Activated naive CD4-positive, alpha-beta T cell treated with anti-CD3 and anti-CD28 coated beads, Interleukin-2, amount 10 ng/mL, durations not matched to agents 7 days and 5 days (primary cell): ENCODE results near the gene PCGF3.
"Not testable (repeated sequence)": the region's sequence is repeated elsewhere in the genome, so short reads cannot be mapped to it uniquely, and the experiment has no call there.

Source experiments
- CTCF ChIA-PET: fragments of 350-600 bp; sonication (Branson Sonifier 250); formaldehyde crosslinking; loops from one replicate; lab custom pipeline; 2021; ENCODE audit warnings: antibody characterized with exemption; lab: Charles Lee
- DNase-seq: peaks from one replicate; pipeline ENCODE4 v3.0.0-alpha.2; 2020
- H3K27ac Mint-ChIP-seq: one replicate; pipeline ENCODE4 v1.8.0; 2021; ENCODE audit warnings: mild to moderate bottlenecking, moderate library complexity, mixed read lengths
- H3K27me3 Mint-ChIP-seq: one replicate; pipeline ENCODE4 v1.8.0; 2021; ENCODE audit warnings: mild to moderate bottlenecking, mixed read lengths
- H3K36me3 Mint-ChIP-seq: one replicate; pipeline ENCODE4 v1.8.0; 2021; ENCODE audit warnings: mixed read lengths
- H3K4me1 Mint-ChIP-seq: one replicate; pipeline ENCODE4 v1.8.0; 2021; ENCODE audit warnings: mixed read lengths
- H3K4me3 Mint-ChIP-seq: one replicate; pipeline ENCODE4 v1.8.0; 2021; ENCODE audit warnings: mild to moderate bottlenecking, moderate library complexity, mixed read lengths
- H3K9me3 Mint-ChIP-seq: one replicate; pipeline ENCODE4 v1.8.0; 2021; ENCODE audit warnings: mixed read lengths

The PCGF3 gene

GRCh38 chr4:751676-752075, 46.0 kb downstream of the PCGF3 start:
- CTCF ChIA-PET: interaction anchor here (0.8 kb wide), 1 partner anchor 30 kb away, joined by 3 read pairs; no protein-coding TSS in a partner anchor
- H3K27ac Mint-ChIP-seq: no peak overlapping the region
- peaks cover 2% of the 10 kb centered on the region for H3K4me1 Mint-ChIP-seq
- DNase-seq: no peak
- H3K9me3 Mint-ChIP-seq: peaks cover 2% of the 10 kb centered on the region
- H3K4me3 Mint-ChIP-seq: no peak overlapping the region
- peaks cover 35% of the 10 kb centered on the region for H3K36me3 Mint-ChIP-seq
- H3K27me3 Mint-ChIP-seq: no peaks in the 10 kb centered on the region

- H3K9me3 Mint-ChIP-seq: peaks cover 2% of the 10 kb centered on the region
- peaks cover 2% of the 10 kb centered on the region for H3K4me1 Mint-ChIP-seq
- DNase-seq: no peak
- peaks cover 38% of the 10 kb centered on the region for H3K36me3 Mint-ChIP-seq
- no peaks in the 10 kb centered on the region for H3K27me3 Mint-ChIP-seq
- CTCF ChIA-PET: interaction anchor here (0.7 to 0.8 kb wide), 2 partner anchors 10 to 30 kb away, joined by 3 read pairs; no protein-coding TSS in a partner anchor
- H3K27ac Mint-ChIP-seq: no peak overlapping the region
- no peak overlapping the region for H3K4me3 Mint-ChIP-seq
Measured at GRCh38 chr4:752196-752861, 46.7 kb downstream of the PCGF3 start.

GRCh38 chr4:753186-753585, 47.6 kb downstream of the PCGF3 start:
- CTCF ChIA-PET: interaction anchor here (1.5 kb wide), 1 partner anchor 10 kb away, joined by 3 read pairs; no protein-coding TSS in a partner anchor
- not testable (repeated sequence) for H3K4me1 Mint-ChIP-seq, H3K27ac Mint-ChIP-seq

DNA sequence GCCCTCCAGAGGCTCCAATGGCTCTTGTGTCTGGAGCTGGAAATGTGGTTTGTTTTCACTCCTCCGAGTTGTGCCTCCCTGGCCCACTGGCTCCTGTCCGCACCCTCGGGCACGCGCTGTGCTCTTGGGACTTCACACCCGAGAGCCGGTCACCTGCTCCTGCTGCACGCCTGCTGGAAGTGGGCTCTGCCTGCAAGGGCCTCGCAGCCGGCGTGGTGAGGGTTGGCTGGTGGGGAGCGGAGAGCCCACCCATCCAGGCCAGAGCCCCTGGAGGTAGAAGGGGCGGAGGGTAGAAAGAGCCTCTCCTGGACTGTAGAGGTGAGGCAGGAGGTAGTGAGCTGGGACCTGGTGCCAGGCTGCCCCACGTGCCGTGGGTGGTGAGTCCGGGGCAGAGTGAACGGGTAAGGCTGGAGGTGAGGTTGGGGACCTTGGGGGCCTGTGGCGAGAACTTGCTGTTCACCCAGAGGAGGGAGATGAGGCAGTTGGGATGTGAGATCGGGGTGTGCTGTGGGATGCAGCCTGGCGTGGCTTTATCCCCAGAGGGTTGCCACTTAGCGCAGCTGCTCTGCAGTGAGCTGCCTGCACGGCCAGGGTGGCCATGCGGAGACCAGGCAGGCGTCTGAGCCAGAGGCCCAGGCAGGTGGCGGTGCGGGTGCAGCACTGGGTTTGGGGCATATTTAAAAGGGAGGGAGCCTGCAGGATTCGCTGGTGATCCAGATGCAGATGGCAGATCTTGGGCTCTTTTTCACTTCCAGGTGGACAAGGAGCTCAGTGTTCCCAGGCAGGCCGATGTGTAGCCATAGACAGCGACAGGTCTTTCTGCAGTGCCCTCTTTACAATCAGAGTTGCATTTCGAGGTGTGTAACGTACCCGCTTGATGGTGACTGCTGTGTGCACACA, 48.8 kb downstream of the PCGF3 start:
- DNase-seq: no peak
- CTCF ChIA-PET: interaction anchor here (1.5 kb wide), 1 partner anchor 12 kb away, joined by 3 read pairs; no protein-coding TSS in a partner anchor
- no peaks in the 10 kb centered on the region for H3K27me3 Mint-ChIP-seq
- H3K36me3 Mint-ChIP-seq: peaks cover 27% of the 10 kb centered on the region
- no peaks in the 10 kb centered on the region for H3K4me1 Mint-ChIP-seq
- H3K9me3 Mint-ChIP-seq: no peaks in the 10 kb centered on the region
- H3K27ac Mint-ChIP-seq: no peak overlapping the region
- H3K4me3 Mint-ChIP-seq: no peak overlapping the region

More at GRCh38 chr4:753186-753585, 47.6 kb downstream of the PCGF3 start:
- not testable (repeated sequence) for DNase-seq, H3K4me3 Mint-ChIP-seq, H3K9me3 Mint-ChIP-seq, H3K27me3 Mint-ChIP-seq
- peaks cover 35% of the 10 kb centered on the region for H3K36me3 Mint-ChIP-seq

GRCh38 chr4:757111-757510, 51.5 kb downstream of the PCGF3 start:
- H3K4me1 Mint-ChIP-seq: peaks cover 3% of the 10 kb centered on the region
- no peak overlapping the region for H3K4me3 Mint-ChIP-seq
- DNase-seq: no peak
- CTCF ChIA-PET: interaction anchor here (1.0 kb wide), 1 partner anchor 15 kb away, joined by 3 read pairs; no protein-coding TSS in a partner anchor
- peaks cover 36% of the 10 kb centered on the region for H3K36me3 Mint-ChIP-seq
- H3K9me3 Mint-ChIP-seq: peaks cover 5% of the 10 kb centered on the region
- H3K27me3 Mint-ChIP-seq: no peaks in the 10 kb centered on the region
- no peak overlapping the region for H3K27ac Mint-ChIP-seq

DNA sequence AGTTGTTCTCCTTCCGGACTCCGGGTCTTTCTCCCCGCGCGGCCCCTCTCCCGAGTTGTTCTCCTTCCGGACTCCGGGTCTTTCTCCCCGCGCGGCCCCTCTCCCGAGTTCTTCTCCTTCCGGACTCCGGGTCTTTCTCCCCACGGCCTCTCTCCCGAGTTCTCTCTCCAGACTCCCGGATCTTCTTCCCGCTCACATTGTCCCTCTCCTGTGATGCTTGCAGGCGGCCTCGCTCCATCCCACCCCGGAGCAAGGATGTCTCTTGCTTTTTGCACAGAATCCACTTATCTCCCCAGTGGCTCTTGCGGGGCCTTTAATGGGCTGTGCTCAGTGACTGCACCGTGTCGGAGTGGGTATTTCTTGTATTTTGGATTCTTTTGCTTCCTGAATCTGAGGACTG, 54.2 kb downstream of the PCGF3 start:
- H3K27me3 Mint-ChIP-seq, CTCF ChIA-PET, DNase-seq, H3K4me3 Mint-ChIP-seq, H3K9me3 Mint-ChIP-seq, H3K27ac Mint-ChIP-seq, H3K4me1 Mint-ChIP-seq: not testable (repeated sequence)
- peaks cover 49% of the 10 kb centered on the region for H3K36me3 Mint-ChIP-seq

GRCh38 chr4:760616-761015, 55.0 kb downstream of the PCGF3 start:
- Mint-ChIP-seq H3K9me3 (peaks cover 5% of the 10 kb centered on the region), H3K27ac (no peak overlapping the region), H3K27me3 (no peaks in the 10 kb centered on the region), H3K4me3 (no peak overlapping the region), H3K4me1 (peaks cover 3% of the 10 kb centered on the region), H3K36me3 (peaks cover 53% of the 10 kb centered on the region)
- no peak for DNase-seq
- CTCF ChIA-PET: no interaction called here

- CTCF ChIA-PET: no interaction called here
- Mint-ChIP-seq H3K36me3 (peaks cover 56% of the 10 kb centered on the region), H3K9me3 (peaks cover 5% of the 10 kb centered on the region)
Measured at GRCh38 chr4:761086-761485, 55.5 kb downstream of the PCGF3 start.

DNA sequence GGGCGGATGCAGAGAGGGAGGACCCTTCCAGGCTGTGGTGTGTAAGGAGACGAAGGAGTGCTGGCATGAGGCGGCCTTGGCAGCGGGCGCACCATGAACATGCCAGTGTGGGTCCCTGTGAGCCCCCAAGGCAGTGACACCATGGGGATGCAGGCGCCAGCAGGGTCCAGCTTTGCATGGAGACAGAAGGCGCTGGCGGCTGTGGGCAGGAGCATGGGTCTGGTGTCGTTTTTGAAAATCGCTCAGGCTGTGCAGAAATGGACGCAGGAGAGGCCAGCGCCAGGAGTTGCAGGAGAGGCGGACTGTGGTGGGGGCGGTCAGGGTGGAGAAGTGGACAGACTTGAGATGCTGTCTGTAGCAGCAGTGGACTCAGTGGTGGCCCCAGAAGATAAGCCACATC, 56.1 kb downstream of the PCGF3 start:
- Mint-ChIP-seq H3K9me3 (peaks cover 5% of the 10 kb centered on the region), H3K4me1 (peaks cover 3% of the 10 kb centered on the region), H3K36me3 (peaks cover 59% of the 10 kb centered on the region), H3K27ac (no peak overlapping the region), H3K27me3 (no peaks in the 10 kb centered on the region), H3K4me3 (no peak overlapping the region)
- DNase-seq: no peak
- CTCF ChIA-PET: no interaction called here

More at GRCh38 chr4:761086-761485, 55.5 kb downstream of the PCGF3 start:
- Mint-ChIP-seq H3K27ac (no peak overlapping the region), H3K4me1 (peaks cover 3% of the 10 kb centered on the region), H3K4me3 (no peak overlapping the region), H3K27me3 (no peaks in the 10 kb centered on the region)
- no peak for DNase-seq

DNA sequence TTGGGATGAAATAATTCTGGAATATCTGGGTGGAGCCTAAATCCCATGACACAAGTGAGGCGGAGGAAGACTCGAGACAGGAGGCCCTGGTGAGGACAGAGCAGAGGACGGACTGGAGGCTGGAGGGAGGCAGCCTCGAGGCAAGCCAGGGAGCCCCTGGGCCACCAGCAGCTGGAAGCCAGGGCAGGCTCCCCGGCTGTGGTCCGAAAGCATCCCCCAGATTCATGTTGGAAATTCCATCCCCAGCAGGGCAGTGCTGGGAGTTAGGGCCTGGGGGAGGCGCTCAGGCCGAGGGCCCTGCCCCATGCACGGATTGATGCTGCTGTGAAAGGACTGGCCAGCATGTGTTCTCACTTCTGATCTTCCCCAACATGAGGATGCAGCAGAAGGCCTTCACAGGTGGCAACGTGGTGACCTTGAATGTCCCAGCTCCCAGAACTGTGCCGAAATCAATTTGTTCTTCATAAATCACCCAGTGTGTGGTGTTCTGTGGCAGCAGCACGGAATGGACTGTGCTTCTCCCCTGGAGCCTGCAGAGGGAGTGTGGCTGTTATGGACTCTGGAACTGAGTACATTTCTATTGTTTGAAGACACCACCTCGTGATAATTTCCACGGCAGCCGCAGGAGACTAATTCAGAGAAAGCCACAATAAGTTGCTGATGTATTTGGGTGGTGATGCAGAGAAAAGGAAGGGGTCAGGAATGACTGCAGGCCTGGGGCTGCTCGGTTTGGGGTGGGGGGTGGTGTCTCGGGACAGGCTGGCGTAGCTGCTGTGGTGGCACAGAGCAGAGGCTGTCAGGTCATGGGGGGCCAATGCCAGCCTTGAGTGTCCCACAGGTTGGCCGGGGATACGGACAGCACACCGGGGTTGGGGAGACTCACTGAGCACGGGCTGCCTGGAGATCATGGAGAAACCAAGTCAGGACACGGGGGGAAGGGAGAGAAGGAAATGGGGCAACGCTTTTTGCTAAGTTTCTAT, 56.9 kb downstream of the PCGF3 start:
- H3K4me3 Mint-ChIP-seq: no peak overlapping the region

GRCh38 chr4:763191-763810, 57.7 kb downstream of the PCGF3 start:
- Mint-ChIP-seq H3K9me3 (peaks cover 5% of the 10 kb centered on the region), H3K36me3 (peaks cover 64% of the 10 kb centered on the region), H3K27ac (no peak overlapping the region), H3K4me1 (peaks cover 3% of the 10 kb centered on the region), H3K4me3 (no peak overlapping the region), H3K27me3 (no peaks in the 10 kb centered on the region)
- CTCF ChIA-PET: no interaction called here
- no peak for DNase-seq

More for the DNA sequence above, 56.9 kb downstream of the PCGF3 start:
- Mint-ChIP-seq H3K36me3 (peaks cover 63% of the 10 kb centered on the region), H3K27me3 (no peaks in the 10 kb centered on the region), H3K9me3 (peaks cover 5% of the 10 kb centered on the region), H3K4me1 (peaks cover 3% of the 10 kb centered on the region), H3K27ac (no peak overlapping the region)
- no peak for DNase-seq
- CTCF ChIA-PET: no interaction called here

GRCh38 chr4:763922-764321, 58.3 kb downstream of the PCGF3 start:
- Mint-ChIP-seq H3K36me3 (peaks cover 64% of the 10 kb centered on the region), H3K27ac (no peak overlapping the region), H3K4me3 (no peak overlapping the region), H3K27me3 (no peaks in the 10 kb centered on the region), H3K9me3 (peaks cover 5% of the 10 kb centered on the region), H3K4me1 (peaks cover 3% of the 10 kb centered on the region)
- CTCF ChIA-PET: no interaction called here
- no peak for DNase-seq
